Measurements from ENCODE around the gene FHOD3. TPM values are rescaled to one million over a fixed set of nuclear protein-coding genes. Genes with fewer than 3 reads are reported as not detected.

The FHOD3 gene
- total RNA-seq, 2 donors from 2014 or later: 66.0 to 114 TPM

DNA sequence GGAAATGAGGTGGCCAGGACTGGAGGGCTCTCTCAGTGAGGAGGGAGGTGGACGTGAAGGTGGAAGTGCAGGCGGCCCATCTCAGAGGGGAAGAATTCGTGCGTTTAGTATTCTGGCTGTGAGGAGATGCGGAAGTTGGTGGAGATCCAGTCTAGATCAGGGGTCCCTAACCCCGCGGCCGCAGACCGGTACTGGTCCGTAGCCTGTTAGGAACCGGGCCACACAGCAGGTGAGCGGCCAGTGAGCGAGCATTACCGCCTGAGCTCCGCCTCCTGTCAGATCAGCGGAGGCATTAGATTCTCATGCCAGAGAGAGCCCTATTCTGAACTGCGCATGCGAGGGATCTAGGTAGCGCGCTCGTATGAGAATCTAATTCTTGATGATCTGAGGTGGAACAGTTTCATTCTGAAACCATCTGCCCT is 1.6 kb upstream of the FHOD3 start:
- Histone ChIP-seq H3K36me3 (no peaks in the 10 kb centered on the region), H3K4me3 (peak overlapping the region; percentile 54 to 78), H3K27ac (no peak overlapping the region), H3K4me1 (peaks cover 0 to 35% of the 10 kb centered on the region in 2 donors), H3K27me3 (peaks cover 0 to 3% of the 10 kb centered on the region in 2 donors), H3K9me3 (no peaks in the 10 kb centered on the region)
- TF ChIP-seq CTCF (IDR thresholded peaks at IDR 0.05): no peak
- no peak for DNase-seq (ENCODE audit: low spot score)

GRCh38 chr18:36296650-36297416 is 680 bp upstream of the FHOD3 start:
- Histone ChIP-seq H3K4me1 (peaks cover 0 to 35% of the 10 kb centered on the region in 2 donors), H3K27me3 (peaks cover 0 to 3% of the 10 kb centered on the region in 2 donors)
- no peak for DNase-seq (ENCODE audit: low spot score)

GRCh38 chr18:36298126-36298741 is 721 bp downstream of the FHOD3 start:
- Histone ChIP-seq H3K4me1 (peaks cover 0 to 44% of the 10 kb centered on the region in 2 donors), H3K27ac (peak overlapping the region; percentile 83 to 87), H3K36me3 (no peaks in the 10 kb centered on the region), H3K27me3 (peaks cover 0 to 3% of the 10 kb centered on the region in 2 donors), H3K9me3 (no peaks in the 10 kb centered on the region), H3K4me3 (peak overlapping the region; percentile 54 to 78)
- no peak for TF ChIP-seq CTCF (IDR thresholded peaks at IDR 0.05)
- DNase-seq (ENCODE audit: low spot score): no peak

More at GRCh38 chr18:36296650-36297416, 680 bp upstream of the FHOD3 start:
- H3K9me3 ChIP-seq: no peaks in the 10 kb centered on the region
- peak overlapping the region; percentile 66 to 87 for H3K27ac ChIP-seq
- H3K4me3 ChIP-seq: peak overlapping the region; percentile 54 to 78
- H3K36me3 ChIP-seq: no peaks in the 10 kb centered on the region
- peak; percentile 20 to 59 for TF ChIP-seq CTCF (IDR thresholded peaks at IDR 0.05)

- no peak for DNase-seq (ENCODE audit: low spot score)
- TF ChIP-seq CTCF (IDR thresholded peaks at IDR 0.05): no peak
- Histone ChIP-seq H3K27me3 (peaks cover 0 to 3% of the 10 kb centered on the region in 2 donors), H3K4me1 (peaks cover 0 to 47% of the 10 kb centered on the region in 2 donors), H3K4me3 (peak overlapping the region; percentile 54 to 78), H3K9me3 (no peaks in the 10 kb centered on the region), H3K27ac (peak overlapping the region in 1 of 2 donors; percentile 37), H3K36me3 (no peaks in the 10 kb centered on the region)
Measured at GRCh38 chr18:36299015-36299414, 1.5 kb downstream of the FHOD3 start.

DNA sequence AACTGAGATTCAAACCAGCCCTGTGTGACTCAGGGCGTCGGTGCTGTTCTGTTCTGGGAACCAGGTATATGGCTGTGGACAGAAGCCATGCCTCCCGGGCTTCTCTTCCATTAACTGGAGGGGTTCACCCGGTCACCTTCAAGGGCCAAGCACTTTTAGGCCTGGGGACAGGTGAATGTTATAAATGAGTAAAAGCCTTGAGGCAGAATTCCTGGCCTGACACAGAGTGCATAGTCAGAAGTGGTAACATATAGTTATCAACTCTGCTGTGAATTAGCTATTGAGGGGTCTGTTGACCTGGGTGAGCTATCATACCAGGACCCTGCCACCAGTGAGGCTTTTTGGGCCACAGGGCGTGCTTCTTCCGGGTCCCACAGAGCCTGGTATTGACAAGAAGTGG is 2.7 kb downstream of the FHOD3 start:
- Histone ChIP-seq H3K27ac (peak overlapping the region in 1 of 2 donors; percentile 3), H3K4me1 (peaks cover 0 to 47% of the 10 kb centered on the region in 2 donors)
- no peak for DNase-seq (ENCODE audit: low spot score)

More for the DNA sequence above, 2.7 kb downstream of the FHOD3 start:
- Histone ChIP-seq H3K4me3 (no peak overlapping the region), H3K27me3 (peaks cover 0 to 3% of the 10 kb centered on the region in 2 donors), H3K36me3 (no peaks in the 10 kb centered on the region), H3K9me3 (no peaks in the 10 kb centered on the region)
- no peak for TF ChIP-seq CTCF (IDR thresholded peaks at IDR 0.05)

Data from right atrium auricular region (tissue), 2 donors.